ENCODE data around the gene IMMP1L. TPM values are rescaled to one million over a fixed set of nuclear protein-coding genes. Genes with fewer than 3 reads are reported as not detected.

IMMP1L gene
- total RNA-seq, 4 donors from 2014 or later: 8.0 to 32.3 (median 19.2) TPM

GRCh38 chr11:31493235-31493634, 16.2 kb downstream of the IMMP1L start:
- no peak for ATAC-seq (ENCODE audit: low FRiP score)
- TF ChIP-seq CTCF (IDR thresholded peaks at IDR 0.05): no peak

DNA sequence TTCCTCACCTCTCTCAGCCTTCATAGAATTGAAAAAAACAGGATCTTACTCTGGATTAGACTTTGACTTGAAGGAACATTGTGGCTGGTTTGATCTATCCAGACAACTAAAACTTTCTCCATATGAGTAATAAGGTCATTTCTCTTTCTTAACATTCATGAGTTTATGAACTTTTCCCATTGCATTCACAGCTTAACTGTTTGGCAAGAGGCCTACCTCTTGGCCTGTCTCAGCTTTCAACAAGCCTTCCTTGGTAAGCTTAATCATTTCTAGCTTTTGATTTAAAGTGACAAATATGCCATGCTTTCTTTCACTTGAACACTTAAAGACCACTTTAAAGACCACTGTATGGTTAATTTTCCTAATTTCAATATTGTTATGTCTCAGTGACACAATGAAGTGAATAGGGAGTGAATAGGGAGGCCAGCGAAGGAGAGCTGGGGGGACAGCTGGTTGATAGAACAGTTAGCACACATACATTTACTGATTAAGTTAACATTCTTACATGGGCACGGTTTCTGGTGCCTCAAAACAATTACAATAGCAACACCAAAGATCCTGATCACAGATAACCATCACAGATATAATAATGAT, 17.0 kb downstream of the IMMP1L start:
- TF ChIP-seq CTCF (IDR thresholded peaks at IDR 0.05): no peak
- DNase-seq (ENCODE audit: low spot score): no peak
- ATAC-seq (ENCODE audit: low FRiP score): no peak

More at GRCh38 chr11:31493235-31493634, 16.2 kb downstream of the IMMP1L start:
- DNase-seq (ENCODE audit: low spot score): no peak

DNA sequence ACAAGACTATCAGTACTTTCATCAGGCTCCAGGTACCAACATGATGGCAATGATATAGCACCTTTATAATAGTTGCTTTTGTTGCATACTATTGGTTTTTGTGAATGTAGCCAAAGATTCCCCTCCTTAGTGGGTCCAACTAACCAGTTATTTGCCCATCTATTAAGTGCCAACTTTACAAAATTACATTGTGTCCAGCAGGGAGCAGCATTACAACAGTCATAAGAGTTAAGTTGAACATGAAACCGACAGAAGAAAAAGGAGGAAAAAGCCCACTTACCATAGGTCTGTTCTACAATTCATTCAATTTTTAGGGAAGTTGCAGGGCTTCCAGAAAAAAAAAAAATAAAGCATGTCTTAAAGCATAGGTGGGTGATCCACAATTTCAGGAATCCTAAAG, 21.6 kb downstream of the IMMP1L start:
- ATAC-seq (ENCODE audit: low FRiP score) (no peak), DNase-seq (ENCODE audit: low spot score) (no peak)
- TF ChIP-seq CTCF (IDR thresholded peaks at IDR 0.05): no peak

- no peak for TF ChIP-seq CTCF (IDR thresholded peaks at IDR 0.05)
- ATAC-seq (ENCODE audit: low FRiP score) (no peak), DNase-seq (ENCODE audit: low spot score) (no peak)
These were observed 24.9 kb downstream of the IMMP1L start for GRCh38 chr11:31484497-31484896.

DNA sequence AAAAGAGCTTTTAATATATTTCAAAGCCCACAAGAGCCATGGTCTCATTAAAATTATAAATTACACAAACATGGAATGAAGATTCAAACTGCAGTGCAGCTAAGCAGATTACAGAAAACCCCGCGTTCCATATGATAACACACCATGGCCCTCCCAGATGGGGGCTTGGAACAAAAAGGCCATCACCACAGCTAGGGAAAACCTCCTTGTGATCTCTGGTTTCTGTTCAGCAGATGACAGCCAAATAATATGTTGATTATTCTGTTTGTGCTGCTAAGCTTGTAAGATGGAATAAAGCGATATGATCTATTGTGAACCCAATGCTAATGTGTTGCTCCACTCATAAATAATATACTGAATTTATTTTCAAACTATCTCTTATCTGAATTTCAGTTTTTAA, 28.5 kb downstream of the IMMP1L start:
- DNase-seq (ENCODE audit: low spot score) (no peak), ATAC-seq (ENCODE audit: low FRiP score) (no peak)
- TF ChIP-seq CTCF (IDR thresholded peaks at IDR 0.05): no peak

GRCh38 chr11:31479066-31479465, 30.4 kb downstream of the IMMP1L start:
- ATAC-seq (ENCODE audit: low FRiP score) (no peak), DNase-seq (ENCODE audit: low spot score) (no peak)
- TF ChIP-seq CTCF (IDR thresholded peaks at IDR 0.05): no peak

GRCh38 chr11:31478223-31478590, 31.2 kb downstream of the IMMP1L start:
- ATAC-seq (ENCODE audit: low FRiP score): no peak
- no peak for DNase-seq (ENCODE audit: low spot score)
- no peak for TF ChIP-seq CTCF (IDR thresholded peaks at IDR 0.05)
